Neural crest cell (in vitro differentiated cells): ENCODE data around the gene GPR158. TPM values are rescaled to one million over a fixed set of nuclear protein-coding genes. Genes with fewer than 3 reads are reported as not detected.

Experiments used
- DNase-seq: peaks from one replicate; pipeline ENCODE4 v3.0.0; 2021; ENCODE audit warnings: low read depth, mixed read lengths, low spot score
- H3K27ac Mint-ChIP-seq: one replicate; pipeline ENCODE4 v1.8.0; 2021; ENCODE audit warnings: mild to moderate bottlenecking, mixed read lengths; ENCODE audit not compliant: unreplicated experiment
- H3K27me3 Mint-ChIP-seq: 2 replicates; pipeline ENCODE4 v1.8.0; 2021; ENCODE audit warnings: low read depth, mild to moderate bottlenecking, mixed read lengths
- H3K36me3 Mint-ChIP-seq: 2 replicates; pipeline ENCODE4 v1.8.0; 2021; ENCODE audit warnings: low read depth, mild to moderate bottlenecking, mixed read lengths
- H3K4me1 Mint-ChIP-seq: 2 replicates; pipeline ENCODE4 v1.8.0; 2021; ENCODE audit warnings: mixed read lengths
- H3K4me3 Mint-ChIP-seq: one replicate; pipeline ENCODE4 v1.8.0; 2021; ENCODE audit warnings: mild to moderate bottlenecking, mixed read lengths
- H3K9me3 Mint-ChIP-seq: 2 replicates; pipeline ENCODE4 v1.8.0; 2021; ENCODE audit warnings: mixed read lengths
- total RNA-seq: library from RNA; stranded (reverse); gene quantifications from 2 replicates; pipeline ENCODE4 v1.2.1, GENCODE V29; 2021
- TF ChIP-seq, protein P1 (sequence below): fragments of 200-600 bp; sonication (generic); conservative IDR thresholded peaks from 2 replicates; pipeline ENCODE4 v1.5.0; 2021; ENCODE audit warnings: antibody characterized with exemption, mild to moderate bottlenecking

GPR158 gene
- total RNA-seq, 1 donor from 2014 or later = 0.26 TPM

DNA sequence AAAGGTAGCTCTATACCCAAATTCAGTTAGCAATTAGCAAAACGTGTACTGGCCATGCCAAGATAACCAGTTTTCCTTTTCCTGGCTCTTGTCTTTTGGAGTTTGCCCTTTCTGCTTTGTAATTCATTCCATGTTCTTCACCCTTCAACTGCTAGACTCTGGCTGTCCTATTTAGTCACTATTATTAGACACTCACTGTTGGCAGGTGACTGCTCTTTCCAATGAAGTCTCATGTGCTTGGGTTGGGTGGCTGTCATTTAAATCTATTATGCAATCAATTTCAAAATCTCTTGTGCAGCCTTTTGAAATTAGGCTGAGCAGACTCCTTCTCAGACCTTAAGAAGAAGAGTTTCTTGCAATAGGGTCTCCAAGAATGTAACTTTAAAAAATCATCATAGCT, 266.5 kb downstream of the GPR158 start:
- Mint-ChIP-seq H3K27me3 (peaks cover 6% of the 10 kb centered on the region), H3K9me3 (no peaks in the 10 kb centered on the region), H3K4me3 (no peak overlapping the region), H3K27ac (no peak overlapping the region), H3K4me1 (peaks cover 3% of the 10 kb centered on the region), H3K36me3 (no peaks in the 10 kb centered on the region)
- no peak for DNase-seq
- TF ChIP-seq, protein P1, sequence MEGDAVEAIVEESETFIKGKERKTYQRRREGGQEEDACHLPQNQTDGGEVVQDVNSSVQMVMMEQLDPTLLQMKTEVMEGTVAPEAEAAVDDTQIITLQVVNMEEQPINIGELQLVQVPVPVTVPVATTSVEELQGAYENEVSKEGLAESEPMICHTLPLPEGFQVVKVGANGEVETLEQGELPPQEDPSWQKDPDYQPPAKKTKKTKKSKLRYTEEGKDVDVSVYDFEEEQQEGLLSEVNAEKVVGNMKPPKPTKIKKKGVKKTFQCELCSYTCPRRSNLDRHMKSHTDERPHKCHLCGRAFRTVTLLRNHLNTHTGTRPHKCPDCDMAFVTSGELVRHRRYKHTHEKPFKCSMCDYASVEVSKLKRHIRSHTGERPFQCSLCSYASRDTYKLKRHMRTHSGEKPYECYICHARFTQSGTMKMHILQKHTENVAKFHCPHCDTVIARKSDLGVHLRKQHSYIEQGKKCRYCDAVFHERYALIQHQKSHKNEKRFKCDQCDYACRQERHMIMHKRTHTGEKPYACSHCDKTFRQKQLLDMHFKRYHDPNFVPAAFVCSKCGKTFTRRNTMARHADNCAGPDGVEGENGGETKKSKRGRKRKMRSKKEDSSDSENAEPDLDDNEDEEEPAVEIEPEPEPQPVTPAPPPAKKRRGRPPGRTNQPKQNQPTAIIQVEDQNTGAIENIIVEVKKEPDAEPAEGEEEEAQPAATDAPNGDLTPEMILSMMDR = no peak

GRCh38 chr10:25444266-25444665, 269.5 kb downstream of the GPR158 start:
- H3K27ac Mint-ChIP-seq = no peak overlapping the region
- TF ChIP-seq, protein P1 = no peak
- H3K4me1 Mint-ChIP-seq = peaks cover 3% of the 10 kb centered on the region

GRCh38 chr10:25451401-25451800, 276.6 kb downstream of the GPR158 start:
- TF ChIP-seq, protein P1 = no peak
- H3K9me3 Mint-ChIP-seq = peaks cover 12% of the 10 kb centered on the region
- H3K27me3 Mint-ChIP-seq = no peaks in the 10 kb centered on the region
- no peaks in the 10 kb centered on the region for H3K36me3 Mint-ChIP-seq
- H3K4me1 Mint-ChIP-seq = peaks cover 8% of the 10 kb centered on the region
- DNase-seq = no peak
- no peak overlapping the region for H3K27ac Mint-ChIP-seq
- no peak overlapping the region for H3K4me3 Mint-ChIP-seq

More at GRCh38 chr10:25444266-25444665, 269.5 kb downstream of the GPR158 start:
- no peaks in the 10 kb centered on the region for H3K36me3 Mint-ChIP-seq
- peaks cover 2% of the 10 kb centered on the region for H3K9me3 Mint-ChIP-seq
- no peak overlapping the region for H3K4me3 Mint-ChIP-seq
- H3K27me3 Mint-ChIP-seq = peaks cover 6% of the 10 kb centered on the region
- no peak for DNase-seq

GRCh38 chr10:25453619-25454018, 278.8 kb downstream of the GPR158 start:
- Mint-ChIP-seq H3K36me3 (no peaks in the 10 kb centered on the region), H3K4me3 (no peak overlapping the region), H3K27me3 (no peaks in the 10 kb centered on the region), H3K4me1 (peaks cover 8% of the 10 kb centered on the region), H3K27ac (no peak overlapping the region), H3K9me3 (peaks cover 9% of the 10 kb centered on the region)
- no peak for DNase-seq
- TF ChIP-seq, protein P1 = no peak

DNA sequence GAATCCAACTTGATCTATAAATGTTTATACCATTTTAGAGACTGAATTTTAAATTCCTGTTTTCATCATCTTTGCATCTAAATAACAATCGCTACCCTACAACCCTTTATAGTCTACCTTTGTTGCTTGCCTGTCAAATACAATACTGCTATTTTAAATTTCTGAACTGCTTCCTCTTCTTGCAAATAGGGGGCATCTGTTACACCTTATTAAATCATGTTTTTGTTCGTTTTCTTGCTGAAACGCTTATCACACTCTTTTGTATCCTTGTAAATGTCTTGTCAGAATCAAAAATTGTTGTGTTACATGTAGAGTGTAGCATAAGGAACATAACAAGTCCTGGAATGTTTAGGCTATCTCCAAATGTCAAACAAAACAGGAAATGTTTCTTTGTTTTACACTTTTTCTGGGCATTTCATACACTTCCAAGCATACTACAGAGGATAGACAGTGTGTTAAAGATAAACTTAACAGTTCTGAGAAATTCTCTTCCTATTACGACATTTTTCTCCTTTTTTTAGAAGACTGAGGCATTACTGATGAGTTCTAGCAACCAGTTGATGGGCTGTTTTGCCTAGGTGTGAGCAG, 281.3 kb downstream of the GPR158 start:
- H3K27me3 Mint-ChIP-seq = no peaks in the 10 kb centered on the region
- H3K27ac Mint-ChIP-seq = no peak overlapping the region
- H3K4me1 Mint-ChIP-seq = peaks cover 8% of the 10 kb centered on the region
- H3K4me3 Mint-ChIP-seq = no peak overlapping the region
- no peak for DNase-seq
- peaks cover 9% of the 10 kb centered on the region for H3K9me3 Mint-ChIP-seq
- TF ChIP-seq, protein P1 = no peak
- H3K36me3 Mint-ChIP-seq = no peaks in the 10 kb centered on the region
